Type B pancreatic cell (in vitro differentiated cells): ENCODE measurements around the gene VOPP1. TPM values are rescaled to one million over a fixed set of nuclear protein-coding genes. Genes with fewer than 3 reads are reported as not detected.

Source experiments
- DNase-seq: peaks from one replicate; pipeline ENCODE4 v3.0.0; 2021; ENCODE audit warnings: mixed read lengths; ENCODE audit not compliant: unreplicated experiment; ENCODE audit errors: extremely low spot score
- H3K27ac Mint-ChIP-seq: 2 replicates; pipeline ENCODE4 v1.8.0; 2021; ENCODE audit warnings: mild to moderate bottlenecking, mixed read lengths
- H3K27me3 Mint-ChIP-seq: 2 replicates; pipeline ENCODE4 v1.8.0; 2021; ENCODE audit warnings: mixed read lengths
- H3K36me3 Mint-ChIP-seq: 2 replicates; pipeline ENCODE4 v1.8.0; 2021; ENCODE audit warnings: mixed read lengths
- H3K4me1 Mint-ChIP-seq: one replicate; pipeline ENCODE4 v1.8.0; 2021; ENCODE audit warnings: mixed read lengths; ENCODE audit not compliant: unreplicated experiment
- H3K4me3 Mint-ChIP-seq: 2 replicates; pipeline ENCODE4 v1.8.0; 2021; ENCODE audit warnings: mild to moderate bottlenecking, mixed read lengths
- H3K9me3 Mint-ChIP-seq: 2 replicates; pipeline ENCODE4 v1.8.0; 2021; ENCODE audit warnings: mixed read lengths
- total RNA-seq: library from RNA; stranded (reverse); gene quantifications from 2 replicates; pipeline ENCODE4 v1.2.1, GENCODE V29; 2021; ENCODE audit warnings: low replicate concordance
- TF ChIP-seq, protein P1 (sequence below): fragments of 200-600 bp; sonication (generic); conservative IDR thresholded peaks from 2 replicates; pipeline ENCODE4 v1.5.0; 2021; ENCODE audit warnings: antibody characterized with exemption, mild to moderate bottlenecking

VOPP1 gene
- total RNA-seq, 1 donor from 2014 or later, result 38.9 TPM

DNA sequence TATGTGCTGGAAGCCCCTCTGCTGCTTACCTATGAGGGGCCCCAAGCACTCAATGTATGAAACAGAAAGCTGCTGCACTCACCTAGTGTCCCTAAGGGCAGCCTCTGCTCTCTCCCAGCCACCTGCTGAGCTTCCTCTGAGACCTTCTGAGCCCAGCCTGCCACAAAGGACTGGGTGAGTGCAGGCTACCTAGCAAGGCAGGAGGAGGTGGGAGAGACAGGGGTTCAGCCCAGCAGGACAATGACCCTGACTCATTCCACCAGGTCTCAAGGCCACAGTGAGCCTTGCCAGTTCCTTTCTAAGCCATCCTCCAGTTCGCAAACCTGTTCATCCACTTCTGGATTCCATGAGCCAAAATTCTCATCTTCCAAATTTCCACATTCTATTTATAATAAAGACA, 16.3 kb downstream of the VOPP1 start:
- no peaks in the 10 kb centered on the region for H3K9me3 Mint-ChIP-seq
- TF ChIP-seq, protein P1, sequence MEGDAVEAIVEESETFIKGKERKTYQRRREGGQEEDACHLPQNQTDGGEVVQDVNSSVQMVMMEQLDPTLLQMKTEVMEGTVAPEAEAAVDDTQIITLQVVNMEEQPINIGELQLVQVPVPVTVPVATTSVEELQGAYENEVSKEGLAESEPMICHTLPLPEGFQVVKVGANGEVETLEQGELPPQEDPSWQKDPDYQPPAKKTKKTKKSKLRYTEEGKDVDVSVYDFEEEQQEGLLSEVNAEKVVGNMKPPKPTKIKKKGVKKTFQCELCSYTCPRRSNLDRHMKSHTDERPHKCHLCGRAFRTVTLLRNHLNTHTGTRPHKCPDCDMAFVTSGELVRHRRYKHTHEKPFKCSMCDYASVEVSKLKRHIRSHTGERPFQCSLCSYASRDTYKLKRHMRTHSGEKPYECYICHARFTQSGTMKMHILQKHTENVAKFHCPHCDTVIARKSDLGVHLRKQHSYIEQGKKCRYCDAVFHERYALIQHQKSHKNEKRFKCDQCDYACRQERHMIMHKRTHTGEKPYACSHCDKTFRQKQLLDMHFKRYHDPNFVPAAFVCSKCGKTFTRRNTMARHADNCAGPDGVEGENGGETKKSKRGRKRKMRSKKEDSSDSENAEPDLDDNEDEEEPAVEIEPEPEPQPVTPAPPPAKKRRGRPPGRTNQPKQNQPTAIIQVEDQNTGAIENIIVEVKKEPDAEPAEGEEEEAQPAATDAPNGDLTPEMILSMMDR, result no peak
- H3K4me1 Mint-ChIP-seq, result peaks cover 86% of the 10 kb centered on the region
- H3K27me3 Mint-ChIP-seq, result no peaks in the 10 kb centered on the region
- no peak overlapping the region for H3K4me3 Mint-ChIP-seq
- peak overlapping the region; percentile 51 for H3K27ac Mint-ChIP-seq
- DNase-seq, result no peak
- H3K36me3 Mint-ChIP-seq, result peaks cover 12% of the 10 kb centered on the region

DNA sequence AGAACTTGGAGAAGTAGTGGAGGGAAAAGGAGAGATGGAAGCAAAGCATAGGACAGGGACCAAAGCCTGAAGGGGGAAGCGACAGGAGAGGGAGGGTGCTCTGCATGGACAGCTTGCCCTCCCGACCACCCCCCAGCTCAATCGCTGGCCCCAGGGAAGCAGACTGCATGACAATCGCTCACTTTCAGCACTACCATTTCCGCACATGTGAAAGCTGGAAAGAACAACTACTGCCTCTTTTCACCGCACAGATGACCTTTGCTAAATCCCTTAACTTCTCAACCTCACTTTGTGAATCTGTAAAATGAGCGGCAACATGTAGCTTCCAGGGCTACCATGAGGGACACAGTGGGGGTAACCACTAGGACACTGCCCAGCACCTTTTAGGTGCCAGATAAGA, 17.1 kb downstream of the VOPP1 start:
- Mint-ChIP-seq H3K27me3 (no peaks in the 10 kb centered on the region), H3K9me3 (no peaks in the 10 kb centered on the region), H3K4me1 (peaks cover 81% of the 10 kb centered on the region), H3K36me3 (peaks cover 12% of the 10 kb centered on the region), H3K4me3 (no peak overlapping the region), H3K27ac (peak overlapping the region; percentile 51)
- TF ChIP-seq, protein P1, result no peak
- DNase-seq, result no peak

- TF ChIP-seq, protein P1, result no peak
- no peak for DNase-seq
- peak overlapping the region; percentile 51 for H3K4me3 Mint-ChIP-seq
- no peaks in the 10 kb centered on the region for H3K27me3 Mint-ChIP-seq
- H3K9me3 Mint-ChIP-seq, result no peaks in the 10 kb centered on the region
- peaks cover 12% of the 10 kb centered on the region for H3K36me3 Mint-ChIP-seq
- H3K4me1 Mint-ChIP-seq, result peaks cover 81% of the 10 kb centered on the region
- peak overlapping the region; percentile 59 for H3K27ac Mint-ChIP-seq
These were observed 18.3 kb downstream of the VOPP1 start for GRCh38 chr7:55554038-55554437.

GRCh38 chr7:55553024-55553345, 19.3 kb downstream of the VOPP1 start:
- no peak for DNase-seq
- TF ChIP-seq, protein P1, result no peak
- H3K4me3 Mint-ChIP-seq, result peak overlapping the region; percentile 72
- peak overlapping the region; percentile 94 for H3K27ac Mint-ChIP-seq
- H3K36me3 Mint-ChIP-seq, result peaks cover 12% of the 10 kb centered on the region
- H3K4me1 Mint-ChIP-seq, result peaks cover 80% of the 10 kb centered on the region
- no peaks in the 10 kb centered on the region for H3K27me3 Mint-ChIP-seq
- H3K9me3 Mint-ChIP-seq, result no peaks in the 10 kb centered on the region

GRCh38 chr7:55552320-55553023, 19.8 kb downstream of the VOPP1 start:
- Mint-ChIP-seq H3K9me3 (no peaks in the 10 kb centered on the region), H3K4me1 (peaks cover 75% of the 10 kb centered on the region), H3K27me3 (no peaks in the 10 kb centered on the region), H3K27ac (peak overlapping the region; percentile 94), H3K4me3 (peak overlapping the region; percentile 72), H3K36me3 (peaks cover 12% of the 10 kb centered on the region)
- TF ChIP-seq, protein P1, result no peak
- DNase-seq, result no peak
